Measurements from ENCODE around the gene OPRL1. TPM values are rescaled to one million over a fixed set of nuclear protein-coding genes. Genes with fewer than 3 reads are reported as not detected.
"Not testable (repeated sequence)": the region's sequence is repeated elsewhere in the genome, so short reads cannot be mapped to it uniquely, and the experiment has no call there.

The OPRL1 gene
- total RNA-seq, 4 donors from 2014 or later, result 0.54 to 0.94 (median 0.68) TPM

DNA sequence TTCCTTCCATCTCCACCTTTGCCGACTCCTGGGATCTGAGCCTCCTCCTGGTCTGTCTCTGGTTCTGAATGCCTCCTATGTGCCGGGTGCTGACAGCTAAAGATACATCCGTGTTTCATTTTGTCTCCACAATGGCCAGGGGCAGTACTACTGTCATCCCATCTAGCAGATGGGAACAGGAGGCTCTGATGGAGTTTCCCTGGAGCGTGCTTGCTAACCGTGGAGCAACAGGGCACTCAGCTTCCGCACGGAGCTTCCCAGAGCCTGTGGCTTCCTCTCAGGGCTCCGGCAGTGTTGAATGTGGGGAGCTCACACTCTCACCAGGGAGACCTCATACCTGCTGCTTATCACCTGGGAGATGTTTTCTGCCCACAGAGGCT lies 39.4 kb downstream of the OPRL1 start:
- Histone ChIP-seq H3K27me3 (no peaks in the 10 kb centered on the region), H3K27ac (no peak overlapping the region), H3K4me3 (replicated peaks in 1 of 3) (no peak overlapping the region), H3K9me3 (no peaks in the 10 kb centered on the region), H3K36me3 (no peaks in the 10 kb centered on the region), H3K4me1 (no peaks in the 10 kb centered on the region)
- intact Hi-C loops (cut with DNase I), result no loop called here
- no peak for DNase-seq
- TF ChIP-seq, protein P1, sequence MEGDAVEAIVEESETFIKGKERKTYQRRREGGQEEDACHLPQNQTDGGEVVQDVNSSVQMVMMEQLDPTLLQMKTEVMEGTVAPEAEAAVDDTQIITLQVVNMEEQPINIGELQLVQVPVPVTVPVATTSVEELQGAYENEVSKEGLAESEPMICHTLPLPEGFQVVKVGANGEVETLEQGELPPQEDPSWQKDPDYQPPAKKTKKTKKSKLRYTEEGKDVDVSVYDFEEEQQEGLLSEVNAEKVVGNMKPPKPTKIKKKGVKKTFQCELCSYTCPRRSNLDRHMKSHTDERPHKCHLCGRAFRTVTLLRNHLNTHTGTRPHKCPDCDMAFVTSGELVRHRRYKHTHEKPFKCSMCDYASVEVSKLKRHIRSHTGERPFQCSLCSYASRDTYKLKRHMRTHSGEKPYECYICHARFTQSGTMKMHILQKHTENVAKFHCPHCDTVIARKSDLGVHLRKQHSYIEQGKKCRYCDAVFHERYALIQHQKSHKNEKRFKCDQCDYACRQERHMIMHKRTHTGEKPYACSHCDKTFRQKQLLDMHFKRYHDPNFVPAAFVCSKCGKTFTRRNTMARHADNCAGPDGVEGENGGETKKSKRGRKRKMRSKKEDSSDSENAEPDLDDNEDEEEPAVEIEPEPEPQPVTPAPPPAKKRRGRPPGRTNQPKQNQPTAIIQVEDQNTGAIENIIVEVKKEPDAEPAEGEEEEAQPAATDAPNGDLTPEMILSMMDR (IDR thresholded peaks at IDR 0.05), result no peak
- WGBS, 2 donors, result 85 to 89% methylated on average over 7 to 8 of the region's 8 CpGs

DNA sequence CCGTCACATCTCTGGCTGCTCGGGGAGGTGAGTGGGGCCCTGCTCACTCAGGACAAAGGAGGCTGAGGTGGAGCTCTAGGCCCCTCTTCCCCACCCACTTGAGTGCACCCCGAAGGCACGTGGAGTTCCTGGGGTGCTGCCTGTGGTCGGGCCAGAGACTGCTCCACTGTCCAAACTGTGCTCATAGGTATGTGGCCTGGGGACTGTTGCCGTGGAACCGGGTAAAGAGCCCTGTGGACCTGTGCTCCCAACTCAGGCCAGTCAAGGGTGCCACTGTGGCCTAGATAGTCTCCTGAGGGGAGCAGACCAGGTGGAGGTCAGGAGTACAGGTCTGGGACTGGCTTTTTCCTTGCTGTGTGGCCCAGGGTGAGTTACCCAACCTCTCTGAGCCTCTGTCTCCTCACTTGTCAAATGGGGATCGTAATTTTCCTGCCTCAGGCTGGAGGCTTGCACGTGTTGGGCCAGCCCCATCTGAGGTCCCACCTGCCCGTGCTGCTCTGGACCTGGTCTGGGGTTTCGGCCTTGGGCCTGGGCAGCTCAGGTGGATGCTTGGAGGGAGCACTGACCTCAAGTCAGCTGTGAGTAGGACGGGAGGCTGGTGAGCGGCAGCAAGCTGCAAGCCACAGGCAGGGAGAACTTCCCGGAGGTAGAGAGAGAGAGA lies 39.9 kb downstream of the OPRL1 start:
- Histone ChIP-seq H3K4me1 (no peaks in the 10 kb centered on the region), H3K27ac (no peak overlapping the region), H3K36me3 (no peaks in the 10 kb centered on the region), H3K27me3 (no peaks in the 10 kb centered on the region), H3K9me3 (no peaks in the 10 kb centered on the region), H3K4me3 (replicated peaks in 1 of 3) (no peak overlapping the region)
- no peak for TF ChIP-seq POLR2A (IDR thresholded peaks at IDR 0.05)
- TF ChIP-seq, protein P1 (IDR thresholded peaks at IDR 0.05), result no peak
- no peak for DNase-seq
- WGBS, 2 donors, result 42% methylated on average over 8 of the region's 14 CpGs; no CpG with 5 or more reads in 1 of the 2 donors
- intact Hi-C loops (cut with DNase I), result no loop called here

DNA sequence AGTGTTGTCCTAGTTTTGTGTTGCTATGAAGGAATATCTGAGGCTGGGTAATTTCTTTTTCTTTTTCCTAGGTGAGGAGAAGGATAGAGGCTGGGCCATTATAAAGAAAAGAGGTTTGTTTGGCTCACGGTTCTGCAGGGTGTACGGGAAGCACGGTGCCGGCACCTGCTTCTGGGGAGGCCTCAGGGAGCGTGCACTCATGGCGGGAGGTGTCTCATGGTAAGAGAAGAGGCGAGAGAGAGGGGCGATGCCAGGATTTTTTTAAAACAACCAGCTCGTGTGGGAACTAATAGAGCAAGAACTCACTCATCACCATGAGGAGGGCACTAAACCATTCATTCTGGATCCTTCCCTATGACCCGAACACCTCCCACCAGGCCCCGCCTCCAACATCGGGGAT lies 41.7 kb downstream of the OPRL1 start:
- Histone ChIP-seq H3K4me3 (replicated peaks in 1 of 3) (no peak overlapping the region), H3K9me3 (no peaks in the 10 kb centered on the region), H3K36me3 (no peaks in the 10 kb centered on the region), H3K27ac (no peak overlapping the region), H3K4me1 (no peaks in the 10 kb centered on the region), H3K27me3 (no peaks in the 10 kb centered on the region)
- 87 to 91% methylated on average over 12 of the region's 12 CpGs for WGBS, 2 donors
- TF ChIP-seq, protein P1 (IDR thresholded peaks at IDR 0.05), result no peak
- TF ChIP-seq POLR2A (IDR thresholded peaks at IDR 0.05), result no peak
- DNase-seq, result no peak
- intact Hi-C loops (cut with DNase I), result no loop called here

DNA sequence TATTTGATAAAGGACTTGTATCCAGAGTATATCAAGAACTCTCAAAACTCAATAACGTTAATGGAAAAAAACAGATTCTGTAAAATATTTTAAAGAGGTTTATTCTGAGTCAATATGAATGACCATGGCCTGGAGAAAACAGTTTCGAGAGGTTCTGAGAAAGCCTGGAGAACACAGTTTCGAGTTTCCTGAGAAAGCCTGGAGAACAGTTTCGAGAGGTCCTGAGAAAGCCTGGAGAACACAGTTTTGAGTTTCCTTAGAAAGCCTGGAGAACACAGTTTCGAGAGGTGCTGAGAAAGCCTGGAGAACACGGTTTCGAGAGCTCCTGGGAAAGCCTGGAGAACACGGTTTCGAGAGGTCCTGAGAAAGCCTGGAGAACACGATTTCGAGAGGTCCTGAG lies 43.0 kb downstream of the OPRL1 start:
- H3K4me3 ChIP-seq (replicated peaks in 1 of 3); H3K27me3 ChIP-seq; H3K4me1 ChIP-seq; intact Hi-C loops (cut with DNase I); H3K36me3 ChIP-seq; H3K9me3 ChIP-seq; DNase-seq; H3K27ac ChIP-seq: not testable (repeated sequence)
- 82 to 84% methylated on average over 11 of the region's 11 CpGs for WGBS, 2 donors

DNA sequence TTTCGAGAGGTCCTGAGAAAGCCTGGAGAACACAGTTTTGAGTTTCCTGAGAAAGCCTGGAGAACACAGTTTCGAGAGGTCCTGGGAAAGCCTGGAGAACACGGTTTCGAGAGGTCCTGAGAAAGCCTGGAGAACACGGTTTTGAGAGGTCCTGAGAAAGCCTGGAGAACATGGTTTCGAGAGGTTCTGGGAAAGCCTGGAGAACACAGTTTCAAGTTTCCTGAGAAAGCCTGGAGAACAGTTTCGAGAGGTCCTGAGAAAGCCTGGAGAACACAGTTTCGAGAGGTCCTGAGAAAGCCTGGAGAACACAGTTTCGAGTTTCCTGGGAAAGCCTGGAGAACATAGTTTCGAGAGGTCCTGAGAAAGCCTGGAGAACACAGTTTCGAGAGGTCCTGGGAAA lies 43.6 kb downstream of the OPRL1 start:
- H3K27me3 ChIP-seq; intact Hi-C loops (cut with DNase I); H3K4me1 ChIP-seq; DNase-seq; H3K9me3 ChIP-seq; H3K36me3 ChIP-seq; H3K4me3 ChIP-seq (replicated peaks in 1 of 3); H3K27ac ChIP-seq: not testable (repeated sequence)
- WGBS, 2 donors, result 84% methylated on average over 11 of the region's 11 CpGs

DNA sequence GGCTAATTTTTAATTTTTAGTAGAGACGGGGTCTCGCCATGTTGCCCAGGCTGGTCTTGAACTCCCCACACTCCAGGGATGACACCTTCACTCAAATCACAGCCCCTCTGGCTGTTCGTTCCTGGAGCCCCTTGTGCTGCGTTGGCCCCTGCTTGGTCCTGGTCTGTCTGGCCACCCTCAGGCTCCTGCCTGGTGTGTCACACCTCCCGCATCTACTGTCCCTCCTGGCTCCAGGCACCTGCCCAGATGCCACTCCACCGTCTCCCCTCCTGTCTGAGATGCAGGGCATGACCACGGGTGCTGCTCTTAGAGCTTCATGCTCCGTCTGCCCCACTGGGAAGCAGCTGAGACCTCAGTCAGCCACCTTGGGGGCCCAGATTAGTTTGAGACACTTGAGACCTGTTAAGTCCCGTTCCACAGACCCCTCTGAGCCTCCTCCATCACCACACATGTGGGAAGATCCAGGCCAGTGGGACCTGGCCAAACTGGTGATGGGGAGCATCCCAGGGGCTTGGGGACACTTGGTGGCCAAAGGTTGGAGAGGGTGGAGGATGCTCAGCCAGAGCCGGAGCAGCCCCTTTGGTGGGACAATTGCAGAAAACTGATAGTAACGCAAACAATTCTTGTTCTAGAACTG lies 49.4 kb downstream of the OPRL1 start:
- TF ChIP-seq, protein P1 (IDR thresholded peaks at IDR 0.05), result no peak
- no peak for TF ChIP-seq POLR2A (IDR thresholded peaks at IDR 0.05)
- Histone ChIP-seq H3K9me3 (no peaks in the 10 kb centered on the region), H3K27ac (no peak overlapping the region), H3K4me1 (no peaks in the 10 kb centered on the region), H3K4me3 (replicated peaks in 1 of 3) (no peak overlapping the region), H3K36me3 (no peaks in the 10 kb centered on the region), H3K27me3 (no peaks in the 10 kb centered on the region)
- intact Hi-C loops (cut with DNase I), result no loop called here
- WGBS, 2 donors, result 84 to 92% methylated on average over 8 to 11 of the region's 11 CpGs
- no peak for DNase-seq
